Left ventricle myocardium inferior (tissue), 1 donor: ENCODE data around the gene NSUN3. TPM values are rescaled to one million over a fixed set of nuclear protein-coding genes. Genes with fewer than 3 reads are reported as not detected.
"Not testable (repeated sequence)": the region's sequence is repeated elsewhere in the genome, so short reads cannot be mapped to it uniquely, and the experiment has no call there.

ENCODE experiments used
- DNase-seq: peaks from one replicate; pipeline ENCODE4 v3.0.0-alpha.2; 2020
- H3K27ac ChIP-seq: fragments of 200-600 bp; replicated peaks from 2 replicates; pipeline ENCODE4 v1.8.0; 2021
- H3K27me3 ChIP-seq: fragments of 200-600 bp; 2 replicates; pipeline ENCODE4 v1.8.0; 2021; ENCODE audit warnings: low read depth
- H3K36me3 ChIP-seq: fragments of 200-600 bp; 2 replicates; pipeline ENCODE4 v1.8.0; 2021
- H3K4me1 ChIP-seq: fragments of 200-600 bp; 2 replicates; pipeline ENCODE4 v1.8.0; 2021
- H3K4me3 ChIP-seq: fragments of 200-600 bp; 2 replicates; pipeline ENCODE4 v1.8.0; 2021; ENCODE audit warnings: mild to moderate bottlenecking, moderate library complexity
- H3K9me3 ChIP-seq: fragments of 200-600 bp; replicated peaks from 2 replicates; pipeline ENCODE4 v1.8.0; 2021
- CTCF ChIP-seq: fragments of 200-600 bp; IDR thresholded peaks from 2 replicates; pipeline ENCODE4 v1.8.0; 2021; ENCODE audit warnings: antibody characterized with exemption, mild to moderate bottlenecking, borderline replicate concordance
- intact Hi-C: fragments of 100-400 bp; cut with micrococcal nuclease; formaldehyde crosslinking; loops from one replicate; pipeline ENCODE4 v1.11.0; 2022
- total RNA-seq: library from RNA; stranded (reverse); fragmentation: NEBNext Ultra II Directional; extraction: Animal tissue kit (Norgen Biotek cat#: 25700); gene quantifications from one replicate; pipeline ENCODE4 v1.2.1, GENCODE V29; 2021
- donor health status: DM: no; HTN: yes; CAD: no; lungs with severe emphysema.

Gene NSUN3
- total RNA-seq, 1 donor from 2014 or later, result 5.9 TPM

DNA sequence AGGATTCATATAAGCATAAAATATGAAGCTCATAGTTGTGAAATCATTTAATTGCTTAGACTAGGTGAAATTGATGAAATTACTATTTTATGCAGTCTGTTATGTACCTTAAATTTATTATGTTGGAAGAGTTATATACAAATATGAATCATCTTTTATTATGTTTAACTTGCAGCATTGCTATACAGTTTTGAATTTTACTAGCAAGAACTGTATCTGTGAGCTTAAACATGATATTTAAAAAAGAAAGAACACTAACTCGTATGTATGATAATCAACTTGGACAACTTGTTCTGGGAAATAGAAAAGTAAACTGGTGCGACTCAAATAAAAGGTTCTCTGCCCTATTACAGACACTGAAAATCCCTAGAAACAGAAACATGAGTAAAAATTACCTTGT lies 36.2 kb upstream of the NSUN3 start:
- H3K36me3 ChIP-seq, result no peaks in the 10 kb centered on the region
- no peak for TF ChIP-seq CTCF
- intact Hi-C loops, result no loop called here

GRCh38 chr3:94028093-94028837 lies 34.6 kb upstream of the NSUN3 start, which contains the start of gene STX19:
Gene STX19, minus strand, starts transcription at chr3:94028597. Its CDS starts 13,328 bp downstream, at chr3:94015269.
- Histone ChIP-seq H3K36me3 (no peaks in the 10 kb centered on the region), H3K27me3 (no peaks in the 10 kb centered on the region), H3K9me3 (no peaks in the 10 kb centered on the region), H3K4me1 (peaks cover 8% of the 10 kb centered on the region), H3K27ac (no peak within 1 kb of the TSS), H3K4me3 (peak within 1 kb of the TSS; percentile 13)
- intact Hi-C loops, result no loop called here
- no peak for TF ChIP-seq CTCF
- no peak for DNase-seq

More for the DNA sequence above, 36.2 kb upstream of the NSUN3 start:
- H3K27me3 ChIP-seq, result no peaks in the 10 kb centered on the region
- H3K9me3 ChIP-seq, result no peaks in the 10 kb centered on the region
- H3K4me3 ChIP-seq, result no peak overlapping the region
- H3K4me1 ChIP-seq, result peaks cover 8% of the 10 kb centered on the region
- DNase-seq, result no peak
- no peak overlapping the region for H3K27ac ChIP-seq

GRCh38 chr3:94036909-94037507 lies 25.9 kb upstream of the NSUN3 start:
- no peaks in the 10 kb centered on the region for H3K9me3 ChIP-seq
- no peak overlapping the region for H3K4me3 ChIP-seq
- TF ChIP-seq CTCF, result peak; percentile 56
- H3K27ac ChIP-seq, result no peak overlapping the region
- DNase-seq, result no peak
- intact Hi-C loops, result no loop called here
- no peaks in the 10 kb centered on the region for H3K4me1 ChIP-seq
- H3K36me3 ChIP-seq, result peaks cover 8% of the 10 kb centered on the region
- no peaks in the 10 kb centered on the region for H3K27me3 ChIP-seq

DNA sequence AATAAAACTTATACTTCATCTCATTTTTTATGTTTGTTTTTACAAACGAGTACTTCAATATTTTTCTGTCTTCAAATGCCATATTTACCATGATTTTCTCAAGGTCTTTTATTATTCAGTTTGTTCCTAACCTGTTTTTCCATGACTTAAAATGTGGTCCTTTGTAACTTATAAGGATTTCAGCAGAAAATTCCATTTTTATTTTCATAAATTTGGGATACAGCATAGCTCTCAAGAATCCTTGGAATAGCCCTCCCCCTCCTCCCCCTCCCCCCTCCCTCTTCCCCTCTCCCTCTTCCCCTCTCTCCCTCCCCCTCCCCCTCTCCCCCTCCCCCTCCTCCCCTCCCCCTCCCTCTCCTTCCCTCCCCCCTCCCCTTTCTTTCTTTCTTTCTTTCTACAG lies 19.6 kb upstream of the NSUN3 start:
- no peak for TF ChIP-seq CTCF
- no peaks in the 10 kb centered on the region for H3K27me3 ChIP-seq
- no peak overlapping the region for H3K27ac ChIP-seq
- H3K36me3 ChIP-seq, result peaks cover 30% of the 10 kb centered on the region
- no peaks in the 10 kb centered on the region for H3K4me1 ChIP-seq
- no peak overlapping the region for H3K4me3 ChIP-seq
- H3K9me3 ChIP-seq, result no peaks in the 10 kb centered on the region
- intact Hi-C loops, result no loop called here
- no peak for DNase-seq

GRCh38 chr3:94044100-94044936 lies 18.5 kb upstream of the NSUN3 start:
- H3K9me3 ChIP-seq, intact Hi-C loops, H3K27me3 ChIP-seq, DNase-seq, H3K4me1 ChIP-seq, H3K27ac ChIP-seq, H3K4me3 ChIP-seq: not testable (repeated sequence)
- H3K36me3 ChIP-seq, result peaks cover 22% of the 10 kb centered on the region
